ENCODE measurements around the gene PRSS50.
A peak's percentile ranks its signal among the peaks of the same experiment; 100 is the strongest.

Gene PRSS50, protein sequence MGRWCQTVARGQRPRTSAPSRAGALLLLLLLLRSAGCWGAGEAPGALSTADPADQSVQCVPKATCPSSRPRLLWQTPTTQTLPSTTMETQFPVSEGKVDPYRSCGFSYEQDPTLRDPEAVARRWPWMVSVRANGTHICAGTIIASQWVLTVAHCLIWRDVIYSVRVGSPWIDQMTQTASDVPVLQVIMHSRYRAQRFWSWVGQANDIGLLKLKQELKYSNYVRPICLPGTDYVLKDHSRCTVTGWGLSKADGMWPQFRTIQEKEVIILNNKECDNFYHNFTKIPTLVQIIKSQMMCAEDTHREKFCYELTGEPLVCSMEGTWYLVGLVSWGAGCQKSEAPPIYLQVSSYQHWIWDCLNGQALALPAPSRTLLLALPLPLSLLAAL

DNA sequence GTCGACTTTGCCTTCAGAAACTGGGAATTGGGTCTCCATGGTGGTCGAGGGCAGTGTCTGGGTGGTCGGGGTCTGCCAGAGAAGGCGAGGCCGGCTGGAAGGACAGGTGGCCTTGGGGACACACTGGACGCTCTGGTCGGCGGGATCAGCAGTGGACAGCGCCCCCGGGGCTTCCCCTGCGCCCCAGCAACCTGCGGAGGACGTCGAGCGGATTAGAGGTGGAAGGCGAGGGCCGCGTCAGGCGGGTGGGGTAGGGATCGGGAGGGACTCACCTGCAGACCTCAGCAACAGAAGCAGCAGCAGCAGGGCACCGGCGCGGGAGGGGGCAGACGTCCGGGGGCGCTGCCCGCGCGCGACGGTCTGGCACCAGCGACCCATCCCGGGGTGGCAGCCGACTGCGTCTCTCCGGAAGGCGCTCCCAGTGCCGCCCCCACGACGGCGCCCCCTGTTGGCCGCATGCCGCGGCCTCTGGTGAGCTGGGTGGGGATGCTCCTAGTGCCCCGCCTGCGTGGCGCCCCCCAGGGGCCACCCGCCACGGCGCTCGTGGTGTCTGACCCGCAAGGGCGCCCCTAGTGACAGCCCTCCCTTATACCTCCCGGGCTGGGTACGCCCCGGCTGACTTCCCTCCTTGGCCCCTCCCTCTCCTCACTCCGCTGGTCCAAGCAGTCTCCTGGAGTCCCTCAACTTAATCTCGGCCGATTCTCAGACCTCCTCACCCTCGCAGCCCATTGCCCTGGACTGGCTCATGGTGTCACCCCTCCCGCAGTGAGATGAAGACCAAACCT, at the start of gene PRSS50:
Gene PRSS50 (minus strand): TSS at position 423 of the 785 bp plus-strand sequence. CDS start 45 bp downstream, at position 378.
- no peaks in the 10 kb centered on the region for H3K9me2 ChIP-seq (replicated peaks; ENCODE audit: insufficient read depth, low read length)
- H3F3A ChIP-seq (ENCODE audit: insufficient read depth, low read length): no peaks in the 10 kb centered on the region
- no peak within 1 kb of the TSS for H2AFZ ChIP-seq (ENCODE audit: low read length)
- H3K27me3 ChIP-seq (replicated peaks; ENCODE audit: insufficient read depth, low read length): no peaks in the 10 kb centered on the region
- H3K79me2 ChIP-seq (ENCODE audit: low read length): no peaks in the 10 kb centered on the region
- no peak within 1 kb of the TSS for H3K9ac ChIP-seq (ENCODE audit: low read length)
- no peaks in the 10 kb centered on the region for H4K20me1 ChIP-seq (ENCODE audit: insufficient read depth, low read length)
- H3K9me3 ChIP-seq (replicated peaks; ENCODE audit: insufficient read depth, low read length): no peaks in the 10 kb centered on the region
- no peak within 1 kb of the TSS for H3K4me3 ChIP-seq (ENCODE audit: low read length)
- DNase-seq: no peak
- H3K4me1 ChIP-seq (ENCODE audit: low read length): no peaks in the 10 kb centered on the region
- H3K4me2 ChIP-seq (ENCODE audit: low read depth, low read length): no peak within 1 kb of the TSS
- no peaks in the 10 kb centered on the region for H3K36me3 ChIP-seq (replicated peaks; ENCODE audit: insufficient read depth, low read length)
- no peak within 1 kb of the TSS for H3K27ac ChIP-seq (ENCODE audit: low read length)
- TF ChIP-seq, protein P1, sequence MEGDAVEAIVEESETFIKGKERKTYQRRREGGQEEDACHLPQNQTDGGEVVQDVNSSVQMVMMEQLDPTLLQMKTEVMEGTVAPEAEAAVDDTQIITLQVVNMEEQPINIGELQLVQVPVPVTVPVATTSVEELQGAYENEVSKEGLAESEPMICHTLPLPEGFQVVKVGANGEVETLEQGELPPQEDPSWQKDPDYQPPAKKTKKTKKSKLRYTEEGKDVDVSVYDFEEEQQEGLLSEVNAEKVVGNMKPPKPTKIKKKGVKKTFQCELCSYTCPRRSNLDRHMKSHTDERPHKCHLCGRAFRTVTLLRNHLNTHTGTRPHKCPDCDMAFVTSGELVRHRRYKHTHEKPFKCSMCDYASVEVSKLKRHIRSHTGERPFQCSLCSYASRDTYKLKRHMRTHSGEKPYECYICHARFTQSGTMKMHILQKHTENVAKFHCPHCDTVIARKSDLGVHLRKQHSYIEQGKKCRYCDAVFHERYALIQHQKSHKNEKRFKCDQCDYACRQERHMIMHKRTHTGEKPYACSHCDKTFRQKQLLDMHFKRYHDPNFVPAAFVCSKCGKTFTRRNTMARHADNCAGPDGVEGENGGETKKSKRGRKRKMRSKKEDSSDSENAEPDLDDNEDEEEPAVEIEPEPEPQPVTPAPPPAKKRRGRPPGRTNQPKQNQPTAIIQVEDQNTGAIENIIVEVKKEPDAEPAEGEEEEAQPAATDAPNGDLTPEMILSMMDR (IDR thresholded peaks at IDR 0.05; ENCODE audit: low read length): peak; percentile 26; the same call in 1 of the 2 replicates
- no peak for TF ChIP-seq EZH2 (optimal IDR thresholded peaks at IDR 0.05; ENCODE audit: low read depth, low read length)

DNA sequence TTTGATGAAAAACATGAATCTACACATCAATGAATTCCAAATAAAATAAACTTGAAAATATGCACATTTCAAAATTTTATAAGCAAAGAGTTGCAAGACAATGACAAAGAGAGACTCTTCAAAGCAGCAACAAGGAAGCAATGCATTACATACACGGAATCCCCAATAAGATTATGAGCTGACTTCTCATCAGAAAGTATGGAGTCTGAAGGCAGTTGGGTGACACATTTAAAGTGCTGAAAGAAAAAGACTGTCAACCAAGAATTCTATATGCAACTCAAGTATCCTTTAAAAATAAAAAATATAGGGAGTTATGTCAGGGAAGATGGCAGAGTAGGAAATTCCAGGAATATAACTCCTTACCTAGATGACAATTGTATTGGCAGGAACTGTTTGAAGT, 46.5 kb upstream of the PRSS50 start:
- no peak overlapping the region for H2AFZ ChIP-seq (ENCODE audit: low read length)
- TF ChIP-seq EZH2 (optimal IDR thresholded peaks at IDR 0.05; ENCODE audit: low read depth, low read length) (no peak), EZH2phosphoT487 (IDR thresholded peaks at IDR 0.05; ENCODE audit: low read length) (no peak)
- TF ChIP-seq, protein P1 (IDR thresholded peaks at IDR 0.05; ENCODE audit: low read length): no peak
- no peak overlapping the region for H3K4me2 ChIP-seq (ENCODE audit: low read depth, low read length)
- no peaks in the 10 kb centered on the region for H3K9me2 ChIP-seq (replicated peaks; ENCODE audit: insufficient read depth, low read length)
- no peaks in the 10 kb centered on the region for H3K79me2 ChIP-seq (ENCODE audit: low read length)
- H3K9ac ChIP-seq (ENCODE audit: low read length): no peak overlapping the region
- DNase-seq: no peak
- H3K9me3 ChIP-seq (replicated peaks; ENCODE audit: insufficient read depth, low read length): no peaks in the 10 kb centered on the region
- no peak overlapping the region for H3K4me3 ChIP-seq (ENCODE audit: low read length)
- no peaks in the 10 kb centered on the region for H3K27me3 ChIP-seq (replicated peaks; ENCODE audit: insufficient read depth, low read length)
- H3F3A ChIP-seq (ENCODE audit: insufficient read depth, low read length): no peaks in the 10 kb centered on the region
- H3K27ac ChIP-seq (ENCODE audit: low read length): no peak overlapping the region
- no peaks in the 10 kb centered on the region for H3K36me3 ChIP-seq (replicated peaks; ENCODE audit: insufficient read depth, low read length)
- no peaks in the 10 kb centered on the region for H4K20me1 ChIP-seq (ENCODE audit: insufficient read depth, low read length)
- no peaks in the 10 kb centered on the region for H3K4me1 ChIP-seq (ENCODE audit: low read length)

DNA sequence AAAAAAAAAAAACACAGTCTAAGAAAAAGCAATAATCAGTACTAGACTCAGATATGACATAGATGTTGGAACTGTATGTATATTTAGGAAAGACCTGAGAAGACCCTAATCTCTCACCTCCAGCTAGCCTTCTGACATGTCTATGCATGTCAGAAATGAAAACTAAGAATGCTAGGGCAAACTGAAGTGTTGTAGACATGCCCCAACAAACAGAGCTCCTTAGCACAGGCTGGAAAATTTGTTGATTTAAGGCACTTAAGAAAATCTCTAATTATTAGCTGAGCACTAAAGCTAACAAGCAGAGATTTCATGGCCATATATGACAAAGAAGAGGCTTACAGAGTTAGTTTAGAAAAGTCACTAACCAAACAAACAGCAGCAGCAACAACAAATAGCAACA, 45.5 kb upstream of the PRSS50 start:
- no peak overlapping the region for H3K9ac ChIP-seq (ENCODE audit: low read length)
- H3K4me3 ChIP-seq (ENCODE audit: low read length): no peak overlapping the region
- no peaks in the 10 kb centered on the region for H3F3A ChIP-seq (ENCODE audit: insufficient read depth, low read length)
- H3K36me3 ChIP-seq (replicated peaks; ENCODE audit: insufficient read depth, low read length): no peaks in the 10 kb centered on the region
- no peaks in the 10 kb centered on the region for H3K27me3 ChIP-seq (replicated peaks; ENCODE audit: insufficient read depth, low read length)
- no peaks in the 10 kb centered on the region for H3K9me2 ChIP-seq (replicated peaks; ENCODE audit: insufficient read depth, low read length)
- no peak for DNase-seq
- TF ChIP-seq, protein P1 (IDR thresholded peaks at IDR 0.05; ENCODE audit: low read length): no peak
- no peak for TF ChIP-seq EZH2phosphoT487 (IDR thresholded peaks at IDR 0.05; ENCODE audit: low read length)
- TF ChIP-seq EZH2 (optimal IDR thresholded peaks at IDR 0.05; ENCODE audit: low read depth, low read length): no peak
- H3K4me2 ChIP-seq (ENCODE audit: low read depth, low read length): no peak overlapping the region
- H3K9me3 ChIP-seq (replicated peaks; ENCODE audit: insufficient read depth, low read length): no peaks in the 10 kb centered on the region
- no peak overlapping the region for H2AFZ ChIP-seq (ENCODE audit: low read length)
- no peaks in the 10 kb centered on the region for H4K20me1 ChIP-seq (ENCODE audit: insufficient read depth, low read length)
- no peaks in the 10 kb centered on the region for H3K79me2 ChIP-seq (ENCODE audit: low read length)
- no peak overlapping the region for H3K27ac ChIP-seq (ENCODE audit: low read length)
- H3K4me1 ChIP-seq (ENCODE audit: low read length): no peaks in the 10 kb centered on the region
